Measurements from ENCODE around the gene THAP9.

Gene THAP9

DNA sequence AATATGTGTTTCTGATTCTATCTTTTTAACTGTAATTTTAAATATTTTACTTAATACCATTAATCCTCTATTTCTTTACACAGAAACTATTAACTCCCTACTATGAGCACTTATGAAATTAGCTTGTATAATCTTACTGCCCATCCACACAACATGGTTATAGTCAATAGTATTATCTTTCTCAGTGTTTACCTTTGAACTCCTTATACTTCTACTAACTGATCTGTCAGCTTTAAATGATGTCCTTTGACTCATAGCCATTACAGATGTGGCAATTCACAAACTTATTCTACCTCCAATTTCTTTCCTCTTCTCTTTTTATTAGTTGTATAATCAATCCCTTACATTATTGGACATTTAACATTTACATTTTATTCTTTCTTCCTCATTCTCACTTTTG, 15.1 kb upstream of the THAP9 start:
- no peak for DNase-seq
- H3K4ac ChIP-seq (ENCODE audit: low read depth, low read length) = no peak overlapping the region
- no peak overlapping the region for H3K23ac ChIP-seq (ENCODE audit: low read length)
- no peak overlapping the region for H3K9ac ChIP-seq (ENCODE audit: low read length)
- H3K36me3 ChIP-seq (ENCODE audit: control insufficient read depth, insufficient read depth, low read length) = no peaks in the 10 kb centered on the region
- H3K79me2 ChIP-seq (ENCODE audit: control insufficient read depth, insufficient read depth, low read length) = peaks cover 57% of the 10 kb centered on the region
- peaks cover 3% of the 10 kb centered on the region for H3K79me1 ChIP-seq (ENCODE audit: low read length)
- no peak overlapping the region for H3K18ac ChIP-seq (ENCODE audit: low read length)
- H3K27ac ChIP-seq (ENCODE audit: low read depth, low read length) = no peak overlapping the region
- H4K8ac ChIP-seq (ENCODE audit: low read depth, low read length) = no peak overlapping the region
- no peak overlapping the region for H3K56ac ChIP-seq (ENCODE audit: low read length)
- H3K4me3 ChIP-seq (ENCODE audit: low read length) = no peak overlapping the region
- H2AK5ac ChIP-seq (ENCODE audit: low read length) = no peak overlapping the region
- no peak overlapping the region for H2BK120ac ChIP-seq (ENCODE audit: low read depth, low read length)
- no peak overlapping the region for H3K4me2 ChIP-seq (ENCODE audit: low read length)
- H2BK5ac ChIP-seq (ENCODE audit: low read length) = no peak overlapping the region
- no peaks in the 10 kb centered on the region for H3K4me1 ChIP-seq (ENCODE audit: control insufficient read depth, low read depth, low read length)
- no peak overlapping the region for H2BK15ac ChIP-seq (replicated peaks; ENCODE audit: low read depth)
- no peaks in the 10 kb centered on the region for H3K27me3 ChIP-seq (ENCODE audit: insufficient read depth, low read length, poor library complexity)
- H4K5ac ChIP-seq (ENCODE audit: low read length) = no peak overlapping the region

DNA sequence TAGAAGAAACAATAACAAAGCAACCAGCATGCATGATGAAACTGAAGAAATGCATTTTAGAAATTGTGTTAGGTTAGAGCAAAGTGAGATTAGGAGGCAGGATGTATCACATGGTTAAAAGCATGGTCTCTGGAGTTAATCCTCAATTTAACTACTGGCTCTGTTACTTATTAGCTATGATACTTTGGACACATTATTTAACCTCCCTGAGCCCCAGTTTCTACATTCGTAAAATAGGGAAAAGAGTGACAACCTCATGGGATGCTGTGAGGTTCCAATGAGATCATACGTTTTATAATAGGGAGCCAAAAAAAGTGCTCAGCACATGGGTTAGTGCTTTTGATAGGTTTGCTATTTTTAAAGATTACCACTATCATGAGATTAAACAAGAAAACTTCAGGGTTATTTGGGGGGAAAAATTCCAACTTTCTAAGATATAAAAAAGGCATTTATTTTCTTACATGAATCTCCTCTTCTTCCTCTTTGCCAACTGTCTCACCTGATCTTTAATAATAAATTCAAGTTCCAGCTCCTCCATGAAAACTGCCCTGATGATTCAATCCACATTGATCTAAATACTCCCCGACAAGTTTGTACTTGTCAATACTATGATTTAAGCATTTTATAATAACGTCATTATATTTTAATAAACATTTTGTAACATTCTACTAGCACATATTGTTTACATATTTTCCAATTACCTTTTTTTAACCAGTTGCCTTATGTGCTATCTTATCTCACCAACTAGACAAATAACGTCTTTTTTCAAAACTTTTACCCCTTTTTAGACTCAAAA, 14.2 kb upstream of the THAP9 start:
- H3K27me3 ChIP-seq (ENCODE audit: insufficient read depth, low read length, poor library complexity) = no peaks in the 10 kb centered on the region
- no peak overlapping the region for H3K56ac ChIP-seq (ENCODE audit: low read length)
- no peak overlapping the region for H2AK5ac ChIP-seq (ENCODE audit: low read length)
- no peak overlapping the region for H4K8ac ChIP-seq (ENCODE audit: low read depth, low read length)
- no peak overlapping the region for H4K5ac ChIP-seq (ENCODE audit: low read length)
- no peaks in the 10 kb centered on the region for H3K4me1 ChIP-seq (ENCODE audit: control insufficient read depth, low read depth, low read length)
- DNase-seq = no peak
- H3K79me1 ChIP-seq (ENCODE audit: low read length) = peaks cover 3% of the 10 kb centered on the region
- H2BK5ac ChIP-seq (ENCODE audit: low read length) = no peak overlapping the region
- no peak overlapping the region for H2BK15ac ChIP-seq (replicated peaks; ENCODE audit: low read depth)
- no peak overlapping the region for H3K4ac ChIP-seq (ENCODE audit: low read depth, low read length)
- H3K9ac ChIP-seq (ENCODE audit: low read length) = no peak overlapping the region
- H3K23ac ChIP-seq (ENCODE audit: low read length) = no peak overlapping the region
- no peak overlapping the region for H3K18ac ChIP-seq (ENCODE audit: low read length)
- WGBS (ENCODE audit: extremely low coverage, insufficient coverage, low lambda C conversion rate) = 100% methylated on average over 3 of the region's 5 CpGs
- H3K4me2 ChIP-seq (ENCODE audit: low read length) = no peak overlapping the region
- no peak overlapping the region for H3K4me3 ChIP-seq (ENCODE audit: low read length)
- H2BK120ac ChIP-seq (ENCODE audit: low read depth, low read length) = no peak overlapping the region
- H3K79me2 ChIP-seq (ENCODE audit: control insufficient read depth, insufficient read depth, low read length) = peaks cover 62% of the 10 kb centered on the region
- no peaks in the 10 kb centered on the region for H3K36me3 ChIP-seq (ENCODE audit: control insufficient read depth, insufficient read depth, low read length)
- H3K27ac ChIP-seq (ENCODE audit: low read depth, low read length) = no peak overlapping the region

DNA sequence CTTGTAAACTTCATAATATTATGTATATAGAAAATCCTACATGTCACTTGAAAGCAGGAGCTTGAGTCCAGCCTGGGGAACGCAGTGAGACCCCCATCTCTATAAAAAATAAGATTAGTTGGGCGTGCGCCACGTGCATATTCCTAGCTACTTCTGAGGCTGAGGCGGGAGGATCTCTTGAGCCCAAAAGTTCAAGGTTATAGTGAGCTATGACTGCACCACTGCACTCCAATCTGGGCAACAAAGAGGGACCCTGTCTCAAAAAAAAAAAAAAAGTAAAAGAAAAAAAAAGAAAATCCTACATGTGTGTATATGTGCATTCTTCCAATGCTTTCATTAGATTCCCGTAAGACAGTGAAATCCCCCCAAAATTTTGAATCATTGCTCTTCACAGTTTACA, 11.2 kb upstream of the THAP9 start:
- Histone ChIP-seq H2BK120ac (ENCODE audit: low read depth, low read length) (no peak overlapping the region), H4K5ac (ENCODE audit: low read length) (no peak overlapping the region), H3K9ac (ENCODE audit: low read length) (peak overlapping the region; percentile 50), H2BK5ac (ENCODE audit: low read length) (no peak overlapping the region), H3K27ac (ENCODE audit: low read depth, low read length) (no peak overlapping the region), H3K56ac (ENCODE audit: low read length) (peak overlapping the region; percentile 59), H3K4me3 (ENCODE audit: low read length) (no peak overlapping the region), H3K79me2 (ENCODE audit: control insufficient read depth, insufficient read depth, low read length) (peaks cover 51% of the 10 kb centered on the region), H2BK15ac (replicated peaks; ENCODE audit: low read depth) (no peak overlapping the region), H3K4me1 (ENCODE audit: control insufficient read depth, low read depth, low read length) (no peaks in the 10 kb centered on the region), H3K79me1 (ENCODE audit: low read length) (peaks cover 3% of the 10 kb centered on the region), H3K27me3 (ENCODE audit: insufficient read depth, low read length, poor library complexity) (no peaks in the 10 kb centered on the region), H3K36me3 (ENCODE audit: control insufficient read depth, insufficient read depth, low read length) (peaks cover 6% of the 10 kb centered on the region), H3K4ac (ENCODE audit: low read depth, low read length) (peak overlapping the region; percentile 16), H4K8ac (ENCODE audit: low read depth, low read length) (no peak overlapping the region), H3K18ac (ENCODE audit: low read length) (no peak overlapping the region), H3K4me2 (ENCODE audit: low read length) (peak overlapping the region; percentile 14), H2AK5ac (ENCODE audit: low read length) (no peak overlapping the region), H3K23ac (ENCODE audit: low read length) (no peak overlapping the region)
- no CpG with 5 or more reads among the region's 6 CpGs for WGBS (ENCODE audit: extremely low coverage, insufficient coverage, low lambda C conversion rate)
- no peak for DNase-seq

DNA sequence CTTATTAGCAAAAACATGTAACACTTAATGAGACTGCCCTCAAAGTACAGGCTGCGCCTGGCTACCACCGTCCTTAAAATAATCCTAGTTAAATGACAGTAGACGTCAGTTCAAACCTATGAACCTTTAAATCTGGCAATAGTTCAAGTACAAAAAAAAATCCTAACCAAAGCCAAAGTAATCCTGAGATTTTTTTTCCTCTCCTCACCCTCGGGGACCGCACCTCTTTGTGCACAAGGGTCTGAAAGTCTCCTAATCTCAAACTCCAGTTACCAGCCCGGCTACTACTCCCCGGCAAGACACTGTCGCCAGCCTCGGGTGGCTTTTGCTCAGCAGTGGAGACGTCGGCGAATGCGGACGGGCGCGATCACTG, 10.0 kb upstream of the THAP9 start:
- H2BK120ac ChIP-seq (ENCODE audit: low read depth, low read length) = no peak overlapping the region
- H3K56ac ChIP-seq (ENCODE audit: low read length) = peak overlapping the region; percentile 99
- H3K27me3 ChIP-seq (ENCODE audit: insufficient read depth, low read length, poor library complexity) = no peaks in the 10 kb centered on the region
- peak overlapping the region; percentile 95 for H3K27ac ChIP-seq (ENCODE audit: low read depth, low read length)
- H2BK5ac ChIP-seq (ENCODE audit: low read length) = no peak overlapping the region
- H3K23ac ChIP-seq (ENCODE audit: low read length) = peak overlapping the region; percentile 11
- no peak overlapping the region for H2AK5ac ChIP-seq (ENCODE audit: low read length)
- no peak overlapping the region for H2BK15ac ChIP-seq (replicated peaks; ENCODE audit: low read depth)
- H3K36me3 ChIP-seq (ENCODE audit: control insufficient read depth, insufficient read depth, low read length) = peaks cover 6% of the 10 kb centered on the region
- peak overlapping the region; percentile 41 for H3K4me2 ChIP-seq (ENCODE audit: low read length)
- no peak overlapping the region for H4K5ac ChIP-seq (ENCODE audit: low read length)
- H3K4ac ChIP-seq (ENCODE audit: low read depth, low read length) = peak overlapping the region; percentile 93
- no peak for DNase-seq
- no CpG with 5 or more reads among the region's 16 CpGs for WGBS (ENCODE audit: extremely low coverage, insufficient coverage, low lambda C conversion rate)
- H3K79me1 ChIP-seq (ENCODE audit: low read length) = peaks cover 3% of the 10 kb centered on the region
- peak overlapping the region; percentile 96 for H3K18ac ChIP-seq (ENCODE audit: low read length)
- H4K8ac ChIP-seq (ENCODE audit: low read depth, low read length) = peak overlapping the region; percentile 76
- peaks cover 46% of the 10 kb centered on the region for H3K79me2 ChIP-seq (ENCODE audit: control insufficient read depth, insufficient read depth, low read length)
- peak overlapping the region; percentile 100 for H3K9ac ChIP-seq (ENCODE audit: low read length)
- H3K4me3 ChIP-seq (ENCODE audit: low read length) = peak overlapping the region; percentile 99
- no peaks in the 10 kb centered on the region for H3K4me1 ChIP-seq (ENCODE audit: control insufficient read depth, low read depth, low read length)

DNA sequence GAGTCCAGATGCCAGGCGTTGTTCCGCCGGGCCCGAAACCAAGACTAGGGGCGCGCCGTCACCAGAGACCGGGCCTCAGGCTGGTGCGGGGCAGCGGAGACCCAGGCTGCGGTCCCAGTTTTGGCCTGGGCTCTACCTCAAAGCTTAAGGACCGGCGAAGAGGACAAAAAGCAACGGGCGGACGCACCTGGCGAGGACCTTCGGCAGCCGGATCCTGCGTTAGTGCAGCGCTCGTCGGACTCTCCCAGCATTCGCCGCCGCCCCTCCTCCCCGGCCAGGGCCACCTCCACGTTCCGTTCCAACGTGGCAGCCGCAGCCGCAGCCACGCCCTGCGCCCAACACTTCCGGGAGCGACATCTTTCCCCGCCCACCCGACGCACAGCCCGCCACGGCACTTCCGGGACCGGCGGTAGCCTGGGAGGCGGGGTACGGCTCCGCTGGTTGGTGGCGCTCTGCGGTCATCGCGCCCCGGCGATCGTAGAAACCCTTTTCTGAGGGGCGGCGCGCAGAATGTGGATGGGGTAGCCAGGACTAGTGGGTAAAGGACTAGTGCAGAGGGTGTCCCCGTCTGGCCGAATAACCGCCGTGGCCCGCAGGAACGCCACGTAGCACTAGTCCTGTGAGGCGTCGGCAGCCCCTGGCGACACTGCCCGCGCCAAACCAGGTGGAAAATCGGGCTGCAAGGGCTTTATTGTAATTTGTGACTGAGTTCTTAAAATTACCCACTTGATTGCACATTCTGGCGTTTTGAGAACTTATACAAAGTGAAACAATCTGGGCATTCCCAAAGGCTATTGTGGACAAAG, 9.4 kb upstream of the THAP9 start, which contains the start of gene SEC31A:
TSS of gene SEC31A (minus strand) at position 253 of the 806 bp plus-strand sequence. CDS start 9,217 bp downstream, outside the sequence.
- Histone ChIP-seq H3K18ac (ENCODE audit: low read length) (peak within 1 kb of the TSS; percentile 96), H4K8ac (ENCODE audit: low read depth, low read length) (peak within 1 kb of the TSS; percentile 76), H3K4ac (ENCODE audit: low read depth, low read length) (peak within 1 kb of the TSS; percentile 93), H3K23ac (ENCODE audit: low read length) (peak within 1 kb of the TSS; percentile 11), H3K79me1 (ENCODE audit: low read length) (peaks cover 3% of the 10 kb centered on the region), H3K36me3 (ENCODE audit: control insufficient read depth, insufficient read depth, low read length) (peaks cover 6% of the 10 kb centered on the region), H3K56ac (ENCODE audit: low read length) (peak within 1 kb of the TSS; percentile 99), H3K79me2 (ENCODE audit: control insufficient read depth, insufficient read depth, low read length) (peaks cover 43% of the 10 kb centered on the region), H3K27me3 (ENCODE audit: insufficient read depth, low read length, poor library complexity) (no peaks in the 10 kb centered on the region), H3K4me2 (ENCODE audit: low read length) (peak within 1 kb of the TSS; percentile 67), H2AK5ac (ENCODE audit: low read length) (no peak within 1 kb of the TSS), H4K5ac (ENCODE audit: low read length) (no peak within 1 kb of the TSS), H3K9ac (ENCODE audit: low read length) (peak within 1 kb of the TSS; percentile 100), H2BK15ac (replicated peaks; ENCODE audit: low read depth) (no peak within 1 kb of the TSS), H2BK5ac (ENCODE audit: low read length) (peak within 1 kb of the TSS; percentile 87), H3K4me3 (ENCODE audit: low read length) (peak within 1 kb of the TSS; percentile 99), H3K27ac (ENCODE audit: low read depth, low read length) (peak within 1 kb of the TSS; percentile 95), H3K4me1 (ENCODE audit: control insufficient read depth, low read depth, low read length) (no peaks in the 10 kb centered on the region), H2BK120ac (ENCODE audit: low read depth, low read length) (no peak within 1 kb of the TSS)
- peak; percentile 97 for DNase-seq
- no CpG with 5 or more reads among the region's 71 CpGs for WGBS (ENCODE audit: extremely low coverage, insufficient coverage, low lambda C conversion rate)
